K562 (cell line): ENCODE data around the gene BCO2.

Experiments
- CAMTA2 ChIP-seq: fragments of 250-450 bp; sonication (Bioruptor Pico); conservative IDR thresholded peaks from 2 replicates; pipeline ENCODE4 v1.5.1; 2022
- CBX5 ChIP-seq: IDR thresholded peaks from 2 replicates; pipeline ENCODE4 v1.6.1; 2014; ENCODE audit warnings: low read depth, borderline replicate concordance
- CEBPB ChIP-seq: fragments of 450-650 bp; IDR thresholded peaks from 2 replicates; pipeline ENCODE4 v1.6.1; 2016; ENCODE audit warnings: missing genetic modification characterization, missing compliant biosample characterization
- GATA2 ChIP-seq: sonication (generic); formaldehyde crosslinking; IDR thresholded peaks from 2 replicates; pipeline ENCODE4 v1.4.0; 2020; ENCODE audit warnings: mild to moderate bottlenecking, missing genetic modification reagents
- MIER1 ChIP-seq: fragments of 450-650 bp; IDR thresholded peaks from 2 replicates; pipeline ENCODE4 v1.6.1; 2016; ENCODE audit warnings: antibody characterized with exemption, mild to moderate bottlenecking, low read depth
- POLR2AphosphoS5 ChIP-seq: IDR thresholded peaks from 2 replicates; pipeline ENCODE4 v1.6.1; 2011; ENCODE audit warnings: mild to moderate bottlenecking, low read depth, low read length, moderate library complexity; ENCODE audit not compliant: control insufficient read depth, insufficient read depth
- SMAD1 ChIP-seq: fragments of 150-350 bp; IDR thresholded peaks from 2 replicates; pipeline ENCODE4 v1.6.1; 2014; ENCODE audit warnings: low read length, low read depth; ENCODE audit not compliant: partially characterized antibody
- TF ChIP-seq, protein P1 (sequence below): fragments of 450-650 bp; formaldehyde crosslinking; IDR thresholded peaks from 2 replicates; pipeline ENCODE4 v1.4.0; 2020; ENCODE audit warnings: mild to moderate bottlenecking, moderate library complexity
- TF ChIP-seq, protein P2 (sequence below), 3 experiments: IDR thresholded peaks in 2 of 3; conservative IDR thresholded peaks in 1 of 3; 2 replicates each; pipeline ENCODE4 v1.5.1; 2011 to 2012; ENCODE audit warnings: low read length in 3 of 3, mild to moderate bottlenecking in 3 of 3, control low read depth in 2 of 3, improper control_type of control experiment in 1 of 3, inconsistent platforms in 1 of 3, low read depth in 1 of 3, mixed read lengths in 1 of 3, moderate library complexity in 1 of 3; ENCODE audit not compliant: insufficient read depth in 2 of 3

DNA sequence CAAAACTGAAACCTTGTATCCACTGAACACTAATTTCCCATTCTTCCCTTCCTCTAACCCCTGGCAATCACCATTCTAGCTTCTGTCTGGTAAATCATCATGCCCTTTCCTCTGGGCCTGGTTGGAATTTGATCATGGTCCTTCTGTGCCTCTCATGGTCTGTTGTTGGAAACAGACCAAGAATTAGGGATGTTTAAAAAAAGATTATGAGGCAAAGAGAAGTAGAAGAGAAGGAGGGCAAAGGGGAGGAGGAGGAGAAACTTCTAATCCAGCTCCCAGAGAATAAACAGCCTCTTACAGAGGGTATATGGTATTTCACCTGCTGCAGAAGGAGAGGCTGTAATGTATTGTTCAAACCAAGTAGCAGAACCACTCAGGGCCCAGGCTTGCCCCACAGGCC is 10.6 kb downstream of the BCO2 start:
- no peak for TF ChIP-seq SMAD1
- TF ChIP-seq, protein P1, sequence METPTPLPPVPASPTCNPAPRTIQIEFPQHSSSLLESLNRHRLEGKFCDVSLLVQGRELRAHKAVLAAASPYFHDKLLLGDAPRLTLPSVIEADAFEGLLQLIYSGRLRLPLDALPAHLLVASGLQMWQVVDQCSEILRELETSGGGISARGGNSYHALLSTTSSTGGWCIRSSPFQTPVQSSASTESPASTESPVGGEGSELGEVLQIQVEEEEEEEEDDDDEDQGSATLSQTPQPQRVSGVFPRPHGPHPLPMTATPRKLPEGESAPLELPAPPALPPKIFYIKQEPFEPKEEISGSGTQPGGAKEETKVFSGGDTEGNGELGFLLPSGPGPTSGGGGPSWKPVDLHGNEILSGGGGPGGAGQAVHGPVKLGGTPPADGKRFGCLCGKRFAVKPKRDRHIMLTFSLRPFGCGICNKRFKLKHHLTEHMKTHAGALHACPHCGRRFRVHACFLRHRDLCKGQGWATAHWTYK: no peak
- no peak for TF ChIP-seq CEBPB (tag)
- TF ChIP-seq GATA2 (CRISPR knock-in tag): no peak
- no peak for TF ChIP-seq POLR2AphosphoS5
- no peak for TF ChIP-seq CAMTA2 (CRISPR knock-in tag)
- TF ChIP-seq, protein P2, sequence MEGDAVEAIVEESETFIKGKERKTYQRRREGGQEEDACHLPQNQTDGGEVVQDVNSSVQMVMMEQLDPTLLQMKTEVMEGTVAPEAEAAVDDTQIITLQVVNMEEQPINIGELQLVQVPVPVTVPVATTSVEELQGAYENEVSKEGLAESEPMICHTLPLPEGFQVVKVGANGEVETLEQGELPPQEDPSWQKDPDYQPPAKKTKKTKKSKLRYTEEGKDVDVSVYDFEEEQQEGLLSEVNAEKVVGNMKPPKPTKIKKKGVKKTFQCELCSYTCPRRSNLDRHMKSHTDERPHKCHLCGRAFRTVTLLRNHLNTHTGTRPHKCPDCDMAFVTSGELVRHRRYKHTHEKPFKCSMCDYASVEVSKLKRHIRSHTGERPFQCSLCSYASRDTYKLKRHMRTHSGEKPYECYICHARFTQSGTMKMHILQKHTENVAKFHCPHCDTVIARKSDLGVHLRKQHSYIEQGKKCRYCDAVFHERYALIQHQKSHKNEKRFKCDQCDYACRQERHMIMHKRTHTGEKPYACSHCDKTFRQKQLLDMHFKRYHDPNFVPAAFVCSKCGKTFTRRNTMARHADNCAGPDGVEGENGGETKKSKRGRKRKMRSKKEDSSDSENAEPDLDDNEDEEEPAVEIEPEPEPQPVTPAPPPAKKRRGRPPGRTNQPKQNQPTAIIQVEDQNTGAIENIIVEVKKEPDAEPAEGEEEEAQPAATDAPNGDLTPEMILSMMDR (IDR thresholded peaks at IDR 0.05 in 2 of 3, conservative IDR thresholded peaks at IDR 0.05 in 1 of 3; ENCODE audit: insufficient read depth in 2 of 3, low read depth in 1 of 3, low read length in 3 of 3): no peak
- TF ChIP-seq CBX5: no peak
- no peak for TF ChIP-seq MIER1
